ENCODE results near the gene LRRC40.

DNA sequence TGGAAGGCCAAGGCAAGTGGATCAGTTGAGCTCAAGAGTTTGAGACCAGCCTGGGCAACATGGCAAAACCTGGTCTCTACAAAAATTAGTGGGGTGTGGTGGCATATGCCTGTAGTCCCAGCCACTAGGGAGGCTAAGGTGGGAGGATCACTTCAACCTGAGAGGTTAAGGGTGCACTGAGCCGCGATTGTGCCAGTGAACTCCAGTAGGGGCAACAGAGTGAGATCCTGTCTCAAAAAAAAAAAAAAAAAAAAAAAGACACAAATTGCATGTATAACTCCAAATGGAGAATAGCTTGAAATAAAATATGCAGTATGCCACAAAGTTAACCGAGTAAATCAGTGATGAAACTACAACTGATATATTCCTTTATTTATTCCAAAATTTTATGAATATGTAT is 51.6 kb downstream of the LRRC40 start:
- TF ChIP-seq, protein P1, sequence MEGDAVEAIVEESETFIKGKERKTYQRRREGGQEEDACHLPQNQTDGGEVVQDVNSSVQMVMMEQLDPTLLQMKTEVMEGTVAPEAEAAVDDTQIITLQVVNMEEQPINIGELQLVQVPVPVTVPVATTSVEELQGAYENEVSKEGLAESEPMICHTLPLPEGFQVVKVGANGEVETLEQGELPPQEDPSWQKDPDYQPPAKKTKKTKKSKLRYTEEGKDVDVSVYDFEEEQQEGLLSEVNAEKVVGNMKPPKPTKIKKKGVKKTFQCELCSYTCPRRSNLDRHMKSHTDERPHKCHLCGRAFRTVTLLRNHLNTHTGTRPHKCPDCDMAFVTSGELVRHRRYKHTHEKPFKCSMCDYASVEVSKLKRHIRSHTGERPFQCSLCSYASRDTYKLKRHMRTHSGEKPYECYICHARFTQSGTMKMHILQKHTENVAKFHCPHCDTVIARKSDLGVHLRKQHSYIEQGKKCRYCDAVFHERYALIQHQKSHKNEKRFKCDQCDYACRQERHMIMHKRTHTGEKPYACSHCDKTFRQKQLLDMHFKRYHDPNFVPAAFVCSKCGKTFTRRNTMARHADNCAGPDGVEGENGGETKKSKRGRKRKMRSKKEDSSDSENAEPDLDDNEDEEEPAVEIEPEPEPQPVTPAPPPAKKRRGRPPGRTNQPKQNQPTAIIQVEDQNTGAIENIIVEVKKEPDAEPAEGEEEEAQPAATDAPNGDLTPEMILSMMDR (conservative IDR thresholded peaks at IDR 0.05; ENCODE audit: low read depth, low read length): no peak
- TF ChIP-seq EZH2 (IDR thresholded peaks at IDR 0.05; ENCODE audit: borderline replicate concordance, low read depth, low read length, poor library complexity, severe bottlenecking): no peak

All from A673 (cell line).